ENCODE data around the gene CDH6. TPM values are rescaled to one million over a fixed set of nuclear protein-coding genes. Genes with fewer than 3 reads are reported as not detected.

The CDH6 gene
- total and polyA plus RNA-seq, 2 of the 13 experiments (the other 11 are each of a cell fraction or from before 2014, with no cell fraction given), result not detected

DNA sequence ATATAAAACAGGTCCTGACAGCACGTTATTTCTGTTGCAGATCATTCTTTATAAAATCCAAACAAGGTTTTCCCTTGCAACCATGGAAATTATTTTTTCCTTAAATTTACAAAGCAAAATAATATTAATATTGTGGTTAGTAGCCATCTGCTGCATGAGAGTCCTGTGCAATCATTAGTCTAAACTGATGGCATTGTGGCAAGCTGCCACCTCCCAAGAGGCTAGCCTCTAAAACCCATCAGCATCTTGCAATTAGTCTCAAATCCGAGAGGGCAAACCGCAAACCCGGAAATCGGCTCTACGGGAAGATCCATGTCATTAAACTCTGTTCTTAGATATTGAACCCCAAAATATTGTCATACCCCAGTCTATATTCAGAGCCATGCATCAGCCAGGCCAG, 11.3 kb upstream of the CDH6 start (continued):
- TF ChIP-seq, protein P1, sequence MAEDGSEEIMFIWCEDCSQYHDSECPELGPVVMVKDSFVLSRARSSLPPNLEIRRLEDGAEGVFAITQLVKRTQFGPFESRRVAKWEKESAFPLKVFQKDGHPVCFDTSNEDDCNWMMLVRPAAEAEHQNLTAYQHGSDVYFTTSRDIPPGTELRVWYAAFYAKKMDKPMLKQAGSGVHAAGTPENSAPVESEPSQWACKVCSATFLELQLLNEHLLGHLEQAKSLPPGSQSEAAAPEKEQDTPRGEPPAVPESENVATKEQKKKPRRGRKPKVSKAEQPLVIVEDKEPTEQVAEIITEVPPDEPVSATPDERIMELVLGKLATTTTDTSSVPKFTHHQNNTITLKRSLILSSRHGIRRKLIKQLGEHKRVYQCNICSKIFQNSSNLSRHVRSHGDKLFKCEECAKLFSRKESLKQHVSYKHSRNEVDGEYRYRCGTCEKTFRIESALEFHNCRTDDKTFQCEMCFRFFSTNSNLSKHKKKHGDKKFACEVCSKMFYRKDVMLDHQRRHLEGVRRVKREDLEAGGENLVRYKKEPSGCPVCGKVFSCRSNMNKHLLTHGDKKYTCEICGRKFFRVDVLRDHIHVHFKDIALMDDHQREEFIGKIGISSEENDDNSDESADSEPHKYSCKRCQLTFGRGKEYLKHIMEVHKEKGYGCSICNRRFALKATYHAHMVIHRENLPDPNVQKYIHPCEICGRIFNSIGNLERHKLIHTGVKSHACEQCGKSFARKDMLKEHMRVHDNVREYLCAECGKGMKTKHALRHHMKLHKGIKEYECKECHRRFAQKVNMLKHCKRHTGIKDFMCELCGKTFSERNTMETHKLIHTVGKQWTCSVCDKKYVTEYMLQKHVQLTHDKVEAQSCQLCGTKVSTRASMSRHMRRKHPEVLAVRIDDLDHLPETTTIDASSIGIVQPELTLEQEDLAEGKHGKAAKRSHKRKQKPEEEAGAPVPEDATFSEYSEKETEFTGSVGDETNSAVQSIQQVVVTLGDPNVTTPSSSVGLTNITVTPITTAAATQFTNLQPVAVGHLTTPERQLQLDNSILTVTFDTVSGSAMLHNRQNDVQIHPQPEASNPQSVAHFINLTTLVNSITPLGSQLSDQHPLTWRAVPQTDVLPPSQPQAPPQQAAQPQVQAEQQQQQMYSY (CRISPR knock-in tag; IDR thresholded peaks at IDR 0.05), result no peak
- TF ChIP-seq ZNF3 (CRISPR knock-in tag; IDR thresholded peaks at IDR 0.05), result no peak
- TF ChIP-seq CEBPG (CRISPR knock-in tag; IDR thresholded peaks at IDR 0.05), result no peak
- TF ChIP-seq, protein P2, sequence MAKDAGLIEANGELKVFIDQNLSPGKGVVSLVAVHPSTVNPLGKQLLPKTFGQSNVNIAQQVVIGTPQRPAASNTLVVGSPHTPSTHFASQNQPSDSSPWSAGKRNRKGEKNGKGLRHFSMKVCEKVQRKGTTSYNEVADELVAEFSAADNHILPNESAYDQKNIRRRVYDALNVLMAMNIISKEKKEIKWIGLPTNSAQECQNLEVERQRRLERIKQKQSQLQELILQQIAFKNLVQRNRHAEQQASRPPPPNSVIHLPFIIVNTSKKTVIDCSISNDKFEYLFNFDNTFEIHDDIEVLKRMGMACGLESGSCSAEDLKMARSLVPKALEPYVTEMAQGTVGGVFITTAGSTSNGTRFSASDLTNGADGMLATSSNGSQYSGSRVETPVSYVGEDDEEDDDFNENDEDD (CRISPR knock-in tag; IDR thresholded peaks at IDR 0.05; ENCODE audit: borderline replicate concordance), result no peak
- TF ChIP-seq ZNF75D (CRISPR knock-in tag; IDR thresholded peaks at IDR 0.05; ENCODE audit: borderline replicate concordance), result no peak
- TF ChIP-seq, protein P3, sequence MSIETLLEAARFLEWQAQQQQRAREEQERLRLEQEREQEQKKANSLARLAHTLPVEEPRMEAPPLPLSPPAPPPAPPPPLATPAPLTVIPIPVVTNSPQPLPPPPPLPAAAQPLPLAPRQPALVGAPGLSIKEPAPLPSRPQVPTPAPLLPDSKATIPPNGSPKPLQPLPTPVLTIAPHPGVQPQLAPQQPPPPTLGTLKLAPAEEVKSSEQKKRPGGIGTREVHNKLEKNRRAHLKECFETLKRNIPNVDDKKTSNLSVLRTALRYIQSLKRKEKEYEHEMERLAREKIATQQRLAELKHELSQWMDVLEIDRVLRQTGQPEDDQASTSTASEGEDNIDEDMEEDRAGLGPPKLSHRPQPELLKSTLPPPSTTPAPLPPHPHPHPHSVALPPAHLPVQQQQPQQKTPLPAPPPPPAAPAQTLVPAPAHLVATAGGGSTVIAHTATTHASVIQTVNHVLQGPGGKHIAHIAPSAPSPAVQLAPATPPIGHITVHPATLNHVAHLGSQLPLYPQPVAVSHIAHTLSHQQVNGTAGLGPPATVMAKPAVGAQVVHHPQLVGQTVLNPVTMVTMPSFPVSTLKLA (IDR thresholded peaks at IDR 0.05), result no peak
- TF ChIP-seq HDAC2 (CRISPR knock-in tag; IDR thresholded peaks at IDR 0.05), result no peak
- TF ChIP-seq MIER2 (CRISPR knock-in tag; IDR thresholded peaks at IDR 0.05), result no peak
